Duodenal mucosa (tissue), 2 donors: ENCODE measurements around the gene SHTN1.

ENCODE experiments used
- H3K27ac ChIP-seq: one replicate; pipeline ENCODE4 v1.7.0; 2013; ENCODE audit warnings: low read depth, low read length
- H3K27me3 ChIP-seq, 2 donors: one replicate each; pipeline ENCODE4 v1.7.0; 2013; ENCODE audit warnings: low read length in 2 of 2, control low read depth in 1 of 2; ENCODE audit not compliant: insufficient read depth in 2 of 2, control insufficient read depth in 1 of 2
- H3K36me3 ChIP-seq, 2 donors: one replicate each; pipeline ENCODE4 v1.7.0; 2013; ENCODE audit warnings: low read length in 2 of 2, control low read depth in 1 of 2; ENCODE audit not compliant: insufficient read depth in 2 of 2, control insufficient read depth in 1 of 2
- H3K4me1 ChIP-seq, 2 donors: one replicate each; pipeline ENCODE4 v1.7.0; 2013; ENCODE audit warnings: low read length in 2 of 2, control low read depth in 1 of 2; ENCODE audit not compliant: insufficient read depth in 2 of 2, control insufficient read depth in 1 of 2
- H3K4me3 ChIP-seq, 2 donors: one replicate each; pipeline ENCODE4 v1.7.0; 2013; ENCODE audit warnings: low read length in 2 of 2, low read depth in 1 of 2
- H3K9ac ChIP-seq, 2 donors: one replicate each; pipeline ENCODE4 v1.7.0; 2013; ENCODE audit warnings: low read length in 2 of 2, low read depth in 1 of 2
- H3K9me3 ChIP-seq, 2 donors: one replicate each; pipeline ENCODE4 v1.7.0; 2013; ENCODE audit warnings: low read length in 2 of 2, control low read depth in 1 of 2; ENCODE audit not compliant: control insufficient read depth in 1 of 2

SHTN1 gene

GRCh38 chr10:116866066-116866465, 138.9 kb downstream of the SHTN1 start:
- Histone ChIP-seq H3K4me1 (no peaks in the 10 kb centered on the region), H3K36me3 (no peaks in the 10 kb centered on the region), H3K9ac (no peak overlapping the region), H3K4me3 (no peak overlapping the region), H3K9me3 (no peaks in the 10 kb centered on the region), H3K27ac (no peak overlapping the region), H3K27me3 (no peaks in the 10 kb centered on the region)

DNA sequence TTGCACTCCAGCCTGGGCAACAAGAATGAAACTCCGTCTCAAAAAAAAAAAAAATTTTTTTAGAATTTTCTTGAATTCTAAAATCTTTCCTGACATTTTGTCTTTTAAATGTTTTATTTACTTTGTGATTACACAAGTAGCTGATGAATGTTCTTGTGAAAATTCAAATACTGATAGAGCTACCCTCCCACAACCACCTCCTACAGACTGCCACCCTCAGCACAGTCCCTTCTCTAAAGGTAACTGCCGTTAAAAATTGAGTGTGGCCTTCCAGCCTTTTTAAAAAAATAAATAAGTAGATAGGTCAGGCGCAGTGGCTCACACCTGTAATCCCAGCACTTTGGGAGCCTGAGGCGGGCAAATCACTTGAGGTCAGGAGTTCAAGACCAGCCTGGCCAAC, 140.6 kb downstream of the SHTN1 start:
- Histone ChIP-seq H3K4me1 (no peaks in the 10 kb centered on the region), H3K9ac (no peak overlapping the region), H3K9me3 (no peaks in the 10 kb centered on the region), H3K4me3 (no peak overlapping the region), H3K27ac (no peak overlapping the region), H3K27me3 (no peaks in the 10 kb centered on the region), H3K36me3 (no peaks in the 10 kb centered on the region)

GRCh38 chr10:116861796-116862195, 143.2 kb downstream of the SHTN1 start:
- H3K27me3 ChIP-seq: no peaks in the 10 kb centered on the region
- no peak overlapping the region for H3K27ac ChIP-seq
- H3K36me3 ChIP-seq: no peaks in the 10 kb centered on the region
- H3K4me1 ChIP-seq: no peaks in the 10 kb centered on the region
- H3K9ac ChIP-seq: no peak overlapping the region
- H3K4me3 ChIP-seq: no peak overlapping the region
- no peaks in the 10 kb centered on the region for H3K9me3 ChIP-seq

DNA sequence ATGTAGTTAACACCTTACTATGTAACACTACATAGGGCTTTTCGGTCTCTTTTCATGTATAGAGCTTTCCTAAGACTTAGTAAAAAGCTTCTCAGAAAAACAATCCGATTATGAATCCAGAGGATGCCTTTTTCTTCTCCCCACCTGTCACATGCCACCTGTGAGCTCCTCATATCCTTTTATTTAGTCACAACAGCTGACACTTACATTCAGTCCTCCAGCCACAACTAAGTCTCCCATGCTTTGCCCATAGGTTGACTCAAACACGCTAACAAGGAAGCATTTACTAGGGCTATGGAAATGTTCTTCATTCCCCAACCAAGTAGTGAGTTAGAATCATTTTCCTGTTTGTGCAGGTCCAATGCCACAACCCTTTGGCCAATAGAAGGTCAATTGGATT, 147.8 kb downstream of the SHTN1 start:
- Histone ChIP-seq H3K4me3 (no peak overlapping the region), H3K4me1 (no peaks in the 10 kb centered on the region), H3K27ac (no peak overlapping the region), H3K36me3 (no peaks in the 10 kb centered on the region), H3K9ac (no peak overlapping the region), H3K9me3 (no peaks in the 10 kb centered on the region), H3K27me3 (no peaks in the 10 kb centered on the region)

GRCh38 chr10:116853701-116854100, 151.3 kb downstream of the SHTN1 start:
- Histone ChIP-seq H3K4me3 (no peak overlapping the region), H3K27me3 (peaks cover 0 to 9% of the 10 kb centered on the region in 2 donors), H3K9ac (no peak overlapping the region), H3K4me1 (peaks cover 5 to 12% of the 10 kb centered on the region in 2 donors), H3K27ac (no peak overlapping the region), H3K36me3 (no peaks in the 10 kb centered on the region), H3K9me3 (no peaks in the 10 kb centered on the region)

- H3K27me3 ChIP-seq: peaks cover 0 to 9% of the 10 kb centered on the region in 2 donors
- H3K9me3 ChIP-seq: no peaks in the 10 kb centered on the region
- peaks cover 9 to 16% of the 10 kb centered on the region in 2 donors for H3K4me1 ChIP-seq
- H3K36me3 ChIP-seq: no peaks in the 10 kb centered on the region
- H3K4me3 ChIP-seq: no peak overlapping the region
- H3K27ac ChIP-seq: no peak overlapping the region
- H3K9ac ChIP-seq: no peak overlapping the region
These were observed 151.7 kb downstream of the SHTN1 start for GRCh38 chr10:116853287-116853686.

GRCh38 chr10:116852246-116852645, 152.7 kb downstream of the SHTN1 start:
- Histone ChIP-seq H3K36me3 (no peaks in the 10 kb centered on the region), H3K27me3 (peaks cover 0 to 9% of the 10 kb centered on the region in 2 donors), H3K4me1 (peaks cover 10 to 17% of the 10 kb centered on the region in 2 donors), H3K9me3 (no peaks in the 10 kb centered on the region), H3K4me3 (no peak overlapping the region), H3K27ac (no peak overlapping the region), H3K9ac (no peak overlapping the region)

- peaks cover 10 to 17% of the 10 kb centered on the region in 2 donors for H3K4me1 ChIP-seq
- no peak overlapping the region for H3K27ac ChIP-seq
- no peaks in the 10 kb centered on the region for H3K9me3 ChIP-seq
- H3K36me3 ChIP-seq: no peaks in the 10 kb centered on the region
- H3K4me3 ChIP-seq: peak overlapping the region; percentile 86 to 91
- peaks cover 0 to 9% of the 10 kb centered on the region in 2 donors for H3K27me3 ChIP-seq
- peak overlapping the region; percentile 54 to 60 for H3K9ac ChIP-seq
These were observed 154.9 kb downstream of the SHTN1 start for GRCh38 chr10:116850058-116850611.

- Histone ChIP-seq H3K27me3 (peaks cover 0 to 9% of the 10 kb centered on the region in 2 donors), H3K4me3 (peak within 1 kb of the TSS; percentile 86 to 91), H3K4me1 (peaks cover 10 to 17% of the 10 kb centered on the region in 2 donors), H3K9me3 (no peaks in the 10 kb centered on the region), H3K27ac (no peak within 1 kb of the TSS), H3K9ac (peak within 1 kb of the TSS; percentile 54 to 70), H3K36me3 (no peaks in the 10 kb centered on the region)
These were observed 155.5 kb downstream of the SHTN1 start, which contains the start of gene ENO4 for GRCh38 chr10:116849248-116850057. Gene ENO4, plus strand, starts transcription at chr10:116849499. Its CDS starts 68 bp downstream, at chr10:116849567.

DNA sequence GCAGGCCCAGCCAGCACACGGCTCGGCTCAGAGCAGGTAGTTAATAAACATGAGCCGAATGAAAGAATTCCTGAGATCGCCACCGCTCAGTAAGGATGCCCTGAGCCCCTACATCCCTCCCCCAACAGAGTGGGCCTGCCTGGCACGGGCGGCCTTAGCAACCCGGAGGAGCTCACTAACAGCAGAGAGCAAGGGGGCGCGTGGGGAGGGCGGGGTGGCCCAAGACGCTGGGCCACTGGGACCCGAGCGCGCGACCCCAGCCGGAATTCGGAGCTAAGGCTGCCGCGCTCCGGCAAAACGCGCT, 156.1 kb downstream of the SHTN1 start:
- Histone ChIP-seq H3K4me1 (peaks cover 10 to 17% of the 10 kb centered on the region in 2 donors), H3K27ac (no peak overlapping the region), H3K27me3 (peaks cover 0 to 9% of the 10 kb centered on the region in 2 donors), H3K9ac (peak overlapping the region; percentile 54 to 70), H3K36me3 (no peaks in the 10 kb centered on the region), H3K4me3 (peak overlapping the region; percentile 86 to 91), H3K9me3 (no peaks in the 10 kb centered on the region)
